Urinary bladder (tissue), 4 donors: ENCODE results near the gene XPO4. TPM values are rescaled to one million over a fixed set of nuclear protein-coding genes. Genes with fewer than 3 reads are reported as not detected.
"Not testable (repeated sequence)": the region's sequence is repeated elsewhere in the genome, so short reads cannot be mapped to it uniquely, and the experiment has no call there.

Experiments used
- DNase-seq: peaks from one replicate; pipeline ENCODE4 v3.0.0-alpha.2; 2015; ENCODE audit errors: extremely low spot score
- H3K27ac ChIP-seq: one replicate; pipeline ENCODE4 v1.5.1; 2013; ENCODE audit warnings: low read depth, mild to moderate bottlenecking, moderate library complexity
- H3K36me3 ChIP-seq: one replicate; pipeline ENCODE4 v1.6.1; 2013; ENCODE audit warnings: mild to moderate bottlenecking, moderate library complexity; ENCODE audit not compliant: insufficient read depth
- H3K4me1 ChIP-seq: one replicate; pipeline ENCODE4 v1.6.1; 2013; ENCODE audit warnings: mild to moderate bottlenecking, moderate library complexity; ENCODE audit not compliant: insufficient read depth
- H3K4me3 ChIP-seq: one replicate; pipeline ENCODE4 v1.5.1; 2013; ENCODE audit warnings: low read depth, low read length
- WGBS: extraction: QIAGEN DNeasy Blood & Tissue Kit; methylation state at CpG from one replicate; pipeline ENCODE4 v1.1.7; 2013; 5-methylcytosine and 5-hydroxymethylcytosine counted together
- polyA plus RNA-seq: library from polyadenylated mRNA; stranded (reverse); fragments of 200-250 nt; gene quantifications from one replicate; pipeline ENCODE4 v1.2.3, GENCODE V29; 2013
- total RNA-seq: library from RNA; depleted of rRNA; stranded (reverse); fragments of >200 nt; gene quantifications from one replicate; pipeline ENCODE4 v1.2.3, GENCODE V29; 2014
- donor health status: healthy with polysubstance abuse.
- donor health status: healthy.

Gene XPO4
- total and polyA plus RNA-seq, 2 donors, result 6.2 to 42.9 TPM

DNA sequence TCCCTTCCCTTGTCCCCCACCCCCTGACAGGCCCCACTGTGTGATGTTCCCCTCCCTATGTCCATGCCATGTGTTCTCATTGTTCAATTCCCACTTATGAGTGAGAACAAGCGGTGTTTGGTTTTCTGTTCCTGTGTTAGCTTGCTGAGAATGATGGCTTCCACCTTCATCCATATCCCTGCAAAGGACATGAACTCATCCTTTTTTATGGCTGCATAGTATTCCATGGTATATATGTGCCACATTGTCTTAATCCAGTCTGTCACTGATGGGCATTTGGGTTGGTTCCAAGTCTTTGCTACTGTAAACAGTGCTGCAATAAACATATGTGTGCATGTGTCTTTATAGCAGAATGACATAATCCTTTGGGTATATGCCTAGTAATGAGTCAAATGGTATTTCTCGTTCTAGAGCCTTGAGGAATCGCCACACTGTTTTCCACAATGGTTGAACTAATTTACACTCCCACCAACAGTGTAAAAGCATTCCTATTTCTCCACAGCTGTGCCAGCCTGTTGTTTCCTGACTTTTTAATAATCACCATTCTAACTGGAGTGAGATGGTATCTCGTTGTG is 158.6 kb downstream of the XPO4 start:
- DNase-seq, H3K36me3 ChIP-seq, H3K27ac ChIP-seq, H3K4me3 ChIP-seq, H3K4me1 ChIP-seq: not testable (repeated sequence)
- WGBS, result 93% methylated on average over 4 of the region's 4 CpGs

DNA sequence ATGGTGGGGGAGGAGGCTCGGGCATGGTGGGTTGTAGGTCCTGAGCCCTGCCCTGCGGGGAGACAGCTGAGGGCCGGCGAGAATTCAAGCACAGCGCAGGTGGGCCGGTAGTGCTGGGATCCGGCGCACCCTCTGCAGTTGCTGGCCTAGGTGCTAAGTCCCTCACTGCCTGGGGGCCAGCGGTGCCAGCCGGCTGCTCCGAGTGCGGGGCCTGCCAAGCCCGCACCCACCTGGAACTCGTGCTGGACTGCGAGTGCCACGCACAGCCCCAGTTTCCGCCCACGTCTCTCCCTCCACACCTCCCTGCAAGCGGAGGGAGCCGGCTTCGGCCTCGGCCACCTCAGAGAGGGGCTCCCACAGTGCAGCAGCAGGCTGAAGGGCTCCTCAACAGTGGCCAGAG is 162.5 kb downstream of the XPO4 start:
- WGBS, result 97% methylated on average over 22 of the region's 22 CpGs
- no peak for DNase-seq

DNA sequence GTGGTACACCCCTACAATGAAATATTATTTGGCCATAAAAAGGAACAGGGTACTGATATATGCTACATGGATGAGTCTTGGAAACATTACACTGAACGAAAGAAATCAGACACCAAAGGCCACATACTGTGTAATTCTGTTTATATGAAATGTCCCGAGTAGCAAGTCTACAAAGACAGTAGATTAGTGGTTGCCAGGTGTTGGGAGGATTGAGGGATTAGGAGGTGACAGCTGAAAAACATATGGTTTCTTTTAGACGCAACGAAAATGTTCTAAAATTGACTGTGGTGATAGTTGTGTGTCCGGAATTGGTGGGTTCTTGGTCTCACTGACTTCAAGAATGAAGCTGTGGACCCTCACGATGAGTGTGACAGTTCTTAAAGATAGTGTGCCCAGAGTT is 163.9 kb downstream of the XPO4 start:
- H3K4me3 ChIP-seq, result no peak overlapping the region
- no peak overlapping the region for H3K27ac ChIP-seq
- H3K4me1 ChIP-seq, result no peaks in the 10 kb centered on the region
- no peak for DNase-seq
- no peaks in the 10 kb centered on the region for H3K36me3 ChIP-seq
- WGBS, result 66% methylated on average over 6 of the region's 6 CpGs

More for the DNA sequence above, 162.5 kb downstream of the XPO4 start:
- H3K27ac ChIP-seq, result no peak overlapping the region
- H3K4me1 ChIP-seq, result no peaks in the 10 kb centered on the region
- H3K36me3 ChIP-seq, result no peaks in the 10 kb centered on the region
- H3K4me3 ChIP-seq, result no peak overlapping the region

DNA sequence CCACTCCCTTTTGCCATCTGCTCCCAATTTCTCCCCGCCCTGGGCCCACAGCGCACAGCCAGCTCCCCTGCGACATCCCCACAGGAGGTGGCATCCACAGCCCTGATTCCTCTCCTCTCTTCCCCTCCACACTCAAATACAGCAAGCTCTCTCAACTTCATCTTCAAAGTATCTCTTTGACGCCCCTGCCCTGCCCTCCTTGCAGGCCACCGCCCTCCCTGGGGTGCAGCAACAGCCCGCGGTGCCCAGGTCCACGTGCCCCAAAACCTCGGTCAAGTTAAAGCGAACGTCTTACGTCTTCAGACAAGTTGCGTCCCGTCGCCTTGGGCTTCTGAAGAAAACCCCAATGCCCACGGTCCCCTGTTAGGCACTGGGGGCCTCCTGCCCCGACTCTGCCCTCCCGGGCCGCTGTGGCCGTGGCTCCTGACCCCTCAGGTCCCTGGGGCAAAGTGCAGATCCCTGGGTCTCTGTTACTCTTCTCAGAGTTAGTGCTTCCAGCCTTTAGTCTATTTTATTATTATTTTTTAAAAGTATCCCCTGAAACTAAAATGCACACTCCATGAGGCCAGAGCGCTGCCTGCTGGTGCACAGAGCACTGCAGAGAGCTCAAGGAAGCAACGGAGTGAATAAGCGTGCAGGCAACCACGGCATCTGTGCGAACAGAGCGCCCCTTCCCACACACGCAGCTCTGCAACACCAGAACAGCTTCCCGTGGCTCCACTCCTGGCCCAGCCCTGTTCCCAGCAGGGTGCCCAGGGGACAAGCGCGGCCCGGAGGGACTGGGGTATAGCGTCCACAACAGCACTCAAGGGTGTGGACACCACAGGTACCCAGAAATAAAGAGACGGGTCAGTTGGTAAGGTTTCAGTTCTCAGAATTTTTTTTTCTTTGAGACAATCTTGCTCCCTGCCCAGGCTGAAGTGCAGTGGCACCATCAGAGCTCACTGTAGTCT is 172.6 kb downstream of the XPO4 start:
- H3K27ac ChIP-seq, result no peak overlapping the region
- no peak overlapping the region for H3K4me3 ChIP-seq
- peaks cover 2% of the 10 kb centered on the region for H3K36me3 ChIP-seq
- 97% methylated on average over 33 of the region's 33 CpGs for WGBS
- no peak for DNase-seq
- no peaks in the 10 kb centered on the region for H3K4me1 ChIP-seq

DNA sequence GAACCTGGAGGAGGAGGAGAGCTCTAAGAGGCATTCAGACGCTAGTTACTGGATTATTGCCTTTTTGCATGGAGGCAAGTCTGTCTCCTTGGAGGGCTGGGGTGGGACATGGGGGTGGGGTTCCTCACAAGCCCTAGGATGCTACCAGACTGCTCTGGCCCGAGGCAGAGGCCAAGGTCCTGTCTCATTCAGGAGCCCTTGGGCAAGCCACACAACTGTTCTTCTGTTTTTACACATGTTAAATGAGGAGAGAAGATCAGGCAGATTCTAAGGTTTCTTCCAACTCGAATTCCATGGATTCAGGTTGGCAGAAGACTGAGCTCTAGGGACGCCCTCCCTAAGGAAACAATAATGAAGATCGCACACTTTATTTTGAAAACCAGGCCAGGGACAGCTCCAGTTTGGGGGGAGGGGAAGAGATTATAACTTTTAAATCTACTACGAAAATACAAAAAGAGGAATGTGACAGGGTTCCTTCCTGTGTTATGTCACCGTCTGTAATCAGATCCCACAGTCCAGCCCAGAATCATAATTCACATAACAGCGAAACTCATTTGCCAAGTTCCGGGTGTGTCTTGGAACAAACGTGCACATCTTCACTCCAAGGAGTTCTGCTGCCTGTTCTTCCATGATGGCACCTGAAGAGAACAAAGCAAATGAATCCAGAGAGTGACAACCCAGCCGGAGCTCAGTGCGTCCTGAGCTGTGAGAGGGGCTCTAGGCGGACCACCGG is 173.8 kb downstream of the XPO4 start:
- 60% methylated on average over 14 of the region's 14 CpGs for WGBS
- H3K27ac ChIP-seq, result no peak overlapping the region
- no peak for DNase-seq

DNA sequence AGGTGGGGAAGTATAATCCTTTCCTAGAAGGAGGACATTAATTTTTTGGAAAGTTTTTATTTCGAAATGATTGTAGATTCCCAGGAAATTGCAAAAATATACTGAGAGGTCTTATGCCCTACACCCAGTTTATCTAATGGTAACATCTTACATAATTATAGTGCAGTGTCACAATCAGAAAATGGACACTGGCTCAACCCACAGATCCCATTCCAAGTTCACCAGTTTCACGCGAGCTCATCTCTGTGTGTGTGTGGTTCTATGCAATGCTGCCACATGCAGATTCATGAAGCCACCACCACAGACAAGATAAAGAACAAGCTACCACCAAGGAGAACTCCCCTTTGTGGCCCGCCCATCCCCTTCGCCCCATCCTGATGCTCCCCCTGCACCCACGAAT is 174.7 kb downstream of the XPO4 start:
- no peak overlapping the region for H3K4me3 ChIP-seq
- H3K4me1 ChIP-seq, result no peaks in the 10 kb centered on the region
- no peak for DNase-seq
- 95% methylated on average over 6 of the region's 6 CpGs for WGBS
- no peak overlapping the region for H3K27ac ChIP-seq
- H3K36me3 ChIP-seq, result peaks cover 2% of the 10 kb centered on the region

More for the DNA sequence above, 173.8 kb downstream of the XPO4 start:
- peaks cover 2% of the 10 kb centered on the region for H3K36me3 ChIP-seq
- H3K4me3 ChIP-seq, result no peak overlapping the region
- H3K4me1 ChIP-seq, result no peaks in the 10 kb centered on the region

Other genes with a start within 250 kb of the XPO4 start
- gene IL17D, start 199.0 kb downstream of the XPO4 start, total RNA-seq, result 6.8 TPM
- gene IL17D, start 199.0 kb downstream of the XPO4 start, polyA plus RNA-seq, result 2.4 TPM
- gene EEF1AKMT1, start 128.8 kb downstream of the XPO4 start, total RNA-seq, result 13.5 TPM
- 12.8 TPM for gene EEF1AKMT1, start 128.8 kb downstream of the XPO4 start, polyA plus RNA-seq
- 17.2 TPM for gene LATS2, start 158.8 kb upstream of the XPO4 start, total RNA-seq
- 21.5 TPM for gene LATS2, start 158.8 kb upstream of the XPO4 start, polyA plus RNA-seq
- 46.3 TPM for gene SAP18, start 237.4 kb upstream of the XPO4 start, total RNA-seq
- 71.1 TPM for gene SAP18, start 237.4 kb upstream of the XPO4 start, polyA plus RNA-seq